Endothelial cell of umbilical vein (primary cell): ENCODE results near the gene CDX1. TPM values are rescaled to one million over a fixed set of nuclear protein-coding genes. Genes with fewer than 3 reads are reported as not detected.

ENCODE experiments used
- BruUV-seq: library from RNA; stranded (reverse); fragments of 400-500 nt; replicated peaks from 2 replicates; lab custom pipeline; 2021; lab: Mats Ljungman, UMichigan
- CTCF ChIA-PET: fragments of 300-600, 350-600 bp; sonication (Branson Sonifier 250); formaldehyde crosslinking; loops from one replicate; lab custom pipeline; 2021; ENCODE audit warnings: antibody characterized with exemption, inconsistent platforms; lab: Charles Lee
- POLR2A ChIA-PET: fragments of 300-600, 350-600 bp; sonication (Branson Sonifier 250); formaldehyde crosslinking; loops from one replicate; lab custom pipeline; 2021; ENCODE audit warnings: antibody characterized with exemption, inconsistent platforms; lab: Charles Lee
- DNase-seq: peaks from one replicate; pipeline ENCODE4 v3.0.0-alpha.2; 2011; ENCODE audit warnings: low read depth, low spot score
- FAIRE-seq: peaks from 2 replicates; lab custom pipeline; 2011; peaks lifted over from hg19 to GRCh38; lab: Jason Lieb, UNC
- H2AFZ ChIP-seq: 2 replicates; pipeline ENCODE4 v1.6.0; 2012; ENCODE audit warnings: low read depth, low read length, control low read depth, inconsistent platforms
- H3K27ac ChIP-seq: 2 replicates; pipeline ENCODE4 v1.5.1; 2011; ENCODE audit warnings: low read depth, mild to moderate bottlenecking, control low read depth, low read length, moderate library complexity; ENCODE audit not compliant: insufficient read depth
- H3K27me3 ChIP-seq, 2 experiments: 2 replicates each; pipeline versions ENCODE4 v1.6.0 to v1.6.1; 2011; ENCODE audit warnings: low read length in 2 of 2, mixed read lengths in 1 of 2; ENCODE audit not compliant: control insufficient read depth in 2 of 2, insufficient read depth in 2 of 2
- H3K36me3 ChIP-seq, 2 experiments: 2 replicates in 1 of 2; 3 replicates in 1 of 2; pipeline ENCODE4 v1.5.1; 2011; ENCODE audit warnings: low read length in 2 of 2, mild to moderate bottlenecking in 1 of 2, moderate library complexity in 1 of 2; ENCODE audit not compliant: control insufficient read depth in 2 of 2, insufficient read depth in 2 of 2; ENCODE audit errors: extremely low read depth in 1 of 2
- H3K4me1 ChIP-seq: 3 replicates; pipeline ENCODE4 v1.5.1; 2011; ENCODE audit warnings: mild to moderate bottlenecking, low read length; ENCODE audit not compliant: control insufficient read depth, insufficient read depth; ENCODE audit errors: extremely low read depth
- H3K4me2 ChIP-seq: 2 replicates; pipeline ENCODE4 v1.6.1; 2011; ENCODE audit warnings: low read length, control low read depth, mixed read lengths; ENCODE audit not compliant: insufficient read depth
- H3K4me3 ChIP-seq, 3 experiments: fragments of 200-600 bp in 1 of 3; sonication (generic), shearing (Covaris generic) in 1 of 3; replicated peaks in 1 of 3; 2 replicates each; pipeline ENCODE4 v1.5.1; 2011 to 2016; ENCODE audit warnings: control low read depth in 3 of 3, low read length in 3 of 3, mild to moderate bottlenecking in 2 of 3, inconsistent platforms in 1 of 3, low read depth in 1 of 3, moderate library complexity in 1 of 3; ENCODE audit not compliant: insufficient read depth in 1 of 3
- H3K79me2 ChIP-seq: 2 replicates; pipeline ENCODE4 v1.6.0; 2012; ENCODE audit warnings: low read length, inconsistent platforms; ENCODE audit not compliant: control insufficient read depth, insufficient read depth
- H3K9ac ChIP-seq: replicated peaks from 2 replicates; pipeline ENCODE3; 2011; ENCODE audit warnings: low read length, control low read depth; ENCODE audit not compliant: insufficient read depth; ENCODE audit errors: extremely low read depth
- H3K9me1 ChIP-seq: replicated peaks from 3 replicates; pipeline ENCODE4 v1.6.0; 2011; ENCODE audit warnings: mild to moderate bottlenecking, low read length; ENCODE audit not compliant: control insufficient read depth, insufficient read depth; ENCODE audit errors: extremely low read depth
- H3K9me3 ChIP-seq: replicated peaks from 2 replicates; pipeline ENCODE4 v1.5.1; 2012; ENCODE audit warnings: low read length, inconsistent platforms; ENCODE audit not compliant: control insufficient read depth, insufficient read depth
- H4K20me1 ChIP-seq: replicated peaks from 2 replicates; pipeline ENCODE3; 2011; ENCODE audit warnings: mild to moderate bottlenecking, low read length; ENCODE audit not compliant: control insufficient read depth, insufficient read depth; ENCODE audit errors: extremely low read depth
- EZH2 ChIP-seq: IDR thresholded peaks from 2 replicates; pipeline ENCODE4 v1.6.1; 2012; ENCODE audit warnings: borderline replicate concordance, low read depth, mild to moderate bottlenecking, moderate library complexity, low read length, inconsistent platforms; ENCODE audit not compliant: severe bottlenecking
- FOS ChIP-seq: IDR thresholded peaks from 2 replicates; pipeline ENCODE4 v1.6.1; 2011; ENCODE audit warnings: mild to moderate bottlenecking, low read length, moderate library complexity, borderline replicate concordance; ENCODE audit not compliant: insufficient read depth
- JUN ChIP-seq: IDR thresholded peaks from 2 replicates; pipeline ENCODE4 v1.6.1; 2011; ENCODE audit warnings: borderline replicate concordance, low read depth; ENCODE audit not compliant: insufficient read length, insufficient read depth
- MYC ChIP-seq: IDR thresholded peaks from one replicate; pipeline ENCODE4 v1.6.1; 2011; ENCODE audit warnings: mild to moderate bottlenecking, low read depth, low read length
- POLR2A ChIP-seq: IDR thresholded peaks from 2 replicates; pipeline ENCODE4 v1.6.1; 2012; ENCODE audit warnings: low read depth, mild to moderate bottlenecking, control low read depth, low read length
- POLR2AphosphoS5 ChIP-seq: IDR thresholded peaks from 2 replicates; pipeline ENCODE4 v1.6.1; 2012; ENCODE audit warnings: low read depth, mild to moderate bottlenecking, control low read depth, low read length, moderate library complexity; ENCODE audit not compliant: insufficient read depth
- dilution Hi-C: fragments of 300-500 bp; cut with MboI; formaldehyde crosslinking; loops from one replicate; pipeline ENCODE4 v1.15.0; 2019; ENCODE audit warnings: low sequenced_read_pairs; ENCODE audit not compliant: extremely low pct_ligation_motif_present
- intact Hi-C: fragments of 100-400 bp; cut with micrococcal nuclease; formaldehyde crosslinking; loops from one replicate; pipeline ENCODE4 v1.10.0; 2022
- polyA plus RNA-seq, 4 experiments: library from polyadenylated mRNA; depleted of rRNA in 3 of 4; stranded (reverse) in 3 of 4; unstranded in 1 of 4; fragments of >200 nt; gene quantifications; 2 replicates each; pipeline versions ENCODE4 v1.2.1 to v1.2.3, GENCODE V29; 2011 to 2012; ENCODE audit warnings: missing spikeins in 1 of 4
- total RNA-seq: library from RNA; stranded (reverse); gene quantifications from 2 replicates; pipeline ENCODE4 v1.2.3, GENCODE V29; 2021
- TF ChIP-seq, protein P1 (sequence below): IDR thresholded peaks from 2 replicates; pipeline ENCODE4 v1.6.1; 2011; ENCODE audit not compliant: insufficient read depth, insufficient read length
- TF ChIP-seq, protein P2 (sequence below), 2 donors: IDR thresholded peaks; 1 replicate in 1 of 2; 2 replicates in 1 of 2; pipeline ENCODE4 v1.5.1; 2011; ENCODE audit warnings: low read length in 2 of 2, mild to moderate bottlenecking in 2 of 2, moderate library complexity in 2 of 2, control low read depth in 1 of 2, inconsistent platforms in 1 of 2, low read depth in 1 of 2; ENCODE audit not compliant: insufficient read depth in 1 of 2; ENCODE audit errors: extremely low read depth in 1 of 2

CDX1 gene
- total and polyA plus RNA-seq, 2 donors (not counting 3 experiments of a cell fraction or from before 2014, with no cell fraction given), result not detected

DNA sequence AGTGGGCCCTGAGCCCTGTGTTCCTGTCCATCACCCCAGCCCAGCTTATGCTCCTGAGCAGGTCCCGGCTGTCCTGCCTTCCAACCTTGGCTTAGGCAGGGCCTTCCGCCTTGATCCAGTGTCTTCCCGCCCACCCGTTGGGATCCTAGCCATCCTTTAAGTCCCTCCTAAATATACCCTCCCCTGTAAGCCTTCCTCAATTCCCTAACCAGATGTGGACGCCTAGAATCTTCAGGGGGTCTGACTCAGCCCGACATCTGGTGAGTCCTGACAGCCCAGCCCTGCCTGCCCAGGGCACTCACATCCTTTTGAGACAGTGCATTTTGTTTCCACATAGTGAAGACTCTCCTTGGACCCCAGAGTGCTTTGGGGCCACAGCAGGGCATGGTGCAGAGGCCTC is 47.0 kb downstream of the CDX1 start:
- Histone ChIP-seq H3K36me3 (no peaks in the 10 kb centered on the region), H3K4me3 (no peak overlapping the region), H2AFZ (no peak overlapping the region), H3K9me1 (no peaks in the 10 kb centered on the region), H3K4me2 (no peak overlapping the region), H3K27me3 (peaks cover 0 to 8% of the 10 kb centered on the region in 2 experiments), H4K20me1 (no peaks in the 10 kb centered on the region), H3K9ac (no peak overlapping the region), H3K27ac (no peak overlapping the region), H3K79me2 (no peaks in the 10 kb centered on the region), H3K9me3 (no peaks in the 10 kb centered on the region), H3K4me1 (no peaks in the 10 kb centered on the region)
- no peak for DNase-seq
- POLR2A ChIA-PET, result no interaction called here
- CTCF ChIA-PET, result interaction anchor here (1.2 to 6.5 kb wide), 2 partner anchors 38 to 380 kb away, joined by 4 to 65 read pairs; no protein-coding TSS in a partner anchor
- no TSS peak for BruUV-seq
- dilution Hi-C loops, result no loop called here
- no peak for FAIRE-seq
- TF ChIP-seq, protein P1, sequence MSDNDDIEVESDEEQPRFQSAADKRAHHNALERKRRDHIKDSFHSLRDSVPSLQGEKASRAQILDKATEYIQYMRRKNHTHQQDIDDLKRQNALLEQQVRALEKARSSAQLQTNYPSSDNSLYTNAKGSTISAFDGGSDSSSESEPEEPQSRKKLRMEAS, result no peak
- TF ChIP-seq, protein P2, sequence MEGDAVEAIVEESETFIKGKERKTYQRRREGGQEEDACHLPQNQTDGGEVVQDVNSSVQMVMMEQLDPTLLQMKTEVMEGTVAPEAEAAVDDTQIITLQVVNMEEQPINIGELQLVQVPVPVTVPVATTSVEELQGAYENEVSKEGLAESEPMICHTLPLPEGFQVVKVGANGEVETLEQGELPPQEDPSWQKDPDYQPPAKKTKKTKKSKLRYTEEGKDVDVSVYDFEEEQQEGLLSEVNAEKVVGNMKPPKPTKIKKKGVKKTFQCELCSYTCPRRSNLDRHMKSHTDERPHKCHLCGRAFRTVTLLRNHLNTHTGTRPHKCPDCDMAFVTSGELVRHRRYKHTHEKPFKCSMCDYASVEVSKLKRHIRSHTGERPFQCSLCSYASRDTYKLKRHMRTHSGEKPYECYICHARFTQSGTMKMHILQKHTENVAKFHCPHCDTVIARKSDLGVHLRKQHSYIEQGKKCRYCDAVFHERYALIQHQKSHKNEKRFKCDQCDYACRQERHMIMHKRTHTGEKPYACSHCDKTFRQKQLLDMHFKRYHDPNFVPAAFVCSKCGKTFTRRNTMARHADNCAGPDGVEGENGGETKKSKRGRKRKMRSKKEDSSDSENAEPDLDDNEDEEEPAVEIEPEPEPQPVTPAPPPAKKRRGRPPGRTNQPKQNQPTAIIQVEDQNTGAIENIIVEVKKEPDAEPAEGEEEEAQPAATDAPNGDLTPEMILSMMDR (IDR thresholded peaks at IDR 0.05; ENCODE audit: extremely low read depth in 1 of 2, insufficient read depth in 1 of 2, low read depth in 1 of 2, low read length in 2 of 2), result no peak
- no peak for TF ChIP-seq FOS
- no peak for TF ChIP-seq POLR2AphosphoS5
- no peak for TF ChIP-seq POLR2A
- TF ChIP-seq JUN, result no peak
- intact Hi-C loops, result no loop called here

DNA sequence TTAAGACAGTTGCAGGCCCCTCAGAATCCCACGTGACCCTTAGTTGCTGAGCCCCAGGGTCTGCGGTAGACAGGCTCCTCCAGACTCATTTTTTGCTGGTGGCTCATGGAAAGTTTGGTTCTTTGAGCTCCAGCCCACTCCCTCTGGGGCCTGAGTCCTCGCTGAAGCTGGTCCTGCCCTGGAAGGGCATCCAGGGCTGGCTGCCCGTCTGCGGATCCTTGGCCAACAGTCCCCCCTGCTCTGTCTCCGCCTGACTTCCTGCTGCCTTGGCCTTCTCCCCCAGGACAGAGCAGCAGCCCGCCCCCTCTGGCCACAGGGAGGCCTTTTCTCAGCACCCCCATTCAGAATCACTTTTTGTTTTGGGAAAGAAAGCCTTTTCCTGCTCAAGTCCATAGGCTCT is 47.7 kb downstream of the CDX1 start:
- H3K4me3 ChIP-seq, result no peak overlapping the region
- no peak overlapping the region for H2AFZ ChIP-seq
- ChIA-PET POLR2A (no interaction called here), CTCF (interaction anchor here (1.2 to 6.5 kb wide), 5 partner anchors 8 to 381 kb away, joined by 3 to 65 read pairs (median 8); no protein-coding TSS in a partner anchor)
- dilution Hi-C loops, result no loop called here
- no peaks in the 10 kb centered on the region for H3K4me1 ChIP-seq
- H4K20me1 ChIP-seq, result no peaks in the 10 kb centered on the region
- TF ChIP-seq EZH2, result no peak
- no peak for TF ChIP-seq MYC
- no peak for TF ChIP-seq JUN
- TF ChIP-seq POLR2A, result no peak
- TF ChIP-seq, protein P2 (IDR thresholded peaks at IDR 0.05; ENCODE audit: extremely low read depth in 1 of 2, insufficient read depth in 1 of 2, low read depth in 1 of 2, low read length in 2 of 2), result no peak
- no peaks in the 10 kb centered on the region for H3K36me3 ChIP-seq
- no peak for DNase-seq
- no peaks in the 10 kb centered on the region for H3K9me3 ChIP-seq
- H3K79me2 ChIP-seq, result no peaks in the 10 kb centered on the region
- FAIRE-seq, result no peak
- H3K9me1 ChIP-seq, result no peaks in the 10 kb centered on the region
- H3K27me3 ChIP-seq, result peaks cover 0 to 7% of the 10 kb centered on the region in 2 experiments
- no peak overlapping the region for H3K4me2 ChIP-seq
- no peak overlapping the region for H3K27ac ChIP-seq
- intact Hi-C loops, result no loop called here
- no peak overlapping the region for H3K9ac ChIP-seq
- no TSS peak for BruUV-seq
